Ramos (cell line): ENCODE measurements around the gene CENPM.

Experiments used
- in situ Hi-C: fragments of 300-500 bp; cut with MboI; formaldehyde crosslinking; loops from one replicate; pipeline ENCODE4 v1.14.3; 2022; ENCODE audit warnings: low sequenced_read_pairs; ENCODE audit not compliant: unreplicated experiment

CENPM gene

DNA sequence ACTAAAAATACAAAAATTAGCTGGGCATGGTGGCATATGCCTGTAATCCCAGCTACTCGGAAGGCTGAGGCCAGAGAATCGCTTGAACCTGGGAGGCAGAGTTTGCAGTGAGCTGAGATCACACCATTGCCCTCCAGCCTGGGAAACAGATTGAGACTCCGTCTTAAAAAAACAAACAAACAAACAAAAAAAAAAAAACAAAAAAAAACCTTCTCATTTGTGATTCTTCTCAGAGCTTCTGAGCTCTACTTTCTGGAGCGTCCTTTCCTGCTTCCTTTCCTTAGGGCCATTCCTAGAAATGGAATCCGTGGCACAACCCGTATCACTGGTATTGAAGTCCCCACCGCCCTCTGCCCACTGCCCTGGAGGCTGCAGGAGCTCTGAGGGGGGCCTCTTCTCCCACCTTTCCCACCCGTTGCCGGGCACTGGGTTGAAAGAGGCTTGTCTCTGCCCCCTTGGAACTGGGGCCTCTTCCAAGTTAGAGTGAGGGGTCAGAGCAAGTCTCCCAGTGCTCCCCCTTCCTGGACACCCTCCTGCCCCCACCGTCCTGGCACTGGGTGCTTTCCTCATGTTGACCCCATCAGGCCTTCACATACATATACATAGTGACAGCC lies 30.1 kb downstream of the CENPM start:
- in situ Hi-C loops: no loop called here

DNA sequence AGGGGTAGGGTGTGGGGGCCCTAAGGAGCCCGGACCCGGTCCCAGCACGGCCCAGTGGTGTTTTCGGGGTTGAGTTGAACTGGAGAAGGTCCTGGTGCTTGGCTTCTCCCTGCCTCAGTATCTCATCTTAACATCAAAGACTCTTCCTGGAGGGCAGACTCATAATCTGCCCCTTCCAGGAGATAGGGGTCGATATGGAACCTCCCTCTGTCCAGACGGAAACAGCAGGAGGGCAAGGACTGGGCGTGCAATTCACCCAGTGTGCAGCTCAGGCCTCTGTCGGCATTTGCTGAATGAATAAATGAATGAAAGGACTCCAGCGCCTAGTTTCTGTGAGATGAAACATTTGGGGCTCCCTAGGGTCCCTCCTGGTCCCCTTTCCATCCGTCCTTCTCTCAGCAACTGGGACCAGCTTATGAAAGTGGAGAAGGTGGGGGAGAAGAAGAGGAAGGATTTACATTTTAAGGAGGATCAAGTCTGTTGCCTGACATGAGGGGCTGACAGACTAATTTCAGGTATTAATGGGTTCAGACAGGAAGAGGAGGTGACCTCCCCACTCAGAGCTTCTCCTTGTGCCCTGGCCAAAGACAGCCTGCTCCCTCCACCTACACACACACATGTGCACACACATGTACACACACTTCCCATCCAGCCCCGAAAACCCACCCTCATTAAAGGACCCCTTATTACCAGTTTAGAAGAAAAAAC lies 31.0 kb downstream of the CENPM start:
- in situ Hi-C loops: no loop called here

- in situ Hi-C loops: no loop called here
Measured at GRCh38 chr22:41915035-41915785, 31.7 kb downstream of the CENPM start, which contains the start of gene SHISA8. SHISA8 (minus strand) TSS chr22:41915074; CDS start chr22:41914667, 407 bp downstream.

- in situ Hi-C loops: no loop called here
Measured at GRCh38 chr22:41914611-41915034, 32.3 kb downstream of the CENPM start.

DNA sequence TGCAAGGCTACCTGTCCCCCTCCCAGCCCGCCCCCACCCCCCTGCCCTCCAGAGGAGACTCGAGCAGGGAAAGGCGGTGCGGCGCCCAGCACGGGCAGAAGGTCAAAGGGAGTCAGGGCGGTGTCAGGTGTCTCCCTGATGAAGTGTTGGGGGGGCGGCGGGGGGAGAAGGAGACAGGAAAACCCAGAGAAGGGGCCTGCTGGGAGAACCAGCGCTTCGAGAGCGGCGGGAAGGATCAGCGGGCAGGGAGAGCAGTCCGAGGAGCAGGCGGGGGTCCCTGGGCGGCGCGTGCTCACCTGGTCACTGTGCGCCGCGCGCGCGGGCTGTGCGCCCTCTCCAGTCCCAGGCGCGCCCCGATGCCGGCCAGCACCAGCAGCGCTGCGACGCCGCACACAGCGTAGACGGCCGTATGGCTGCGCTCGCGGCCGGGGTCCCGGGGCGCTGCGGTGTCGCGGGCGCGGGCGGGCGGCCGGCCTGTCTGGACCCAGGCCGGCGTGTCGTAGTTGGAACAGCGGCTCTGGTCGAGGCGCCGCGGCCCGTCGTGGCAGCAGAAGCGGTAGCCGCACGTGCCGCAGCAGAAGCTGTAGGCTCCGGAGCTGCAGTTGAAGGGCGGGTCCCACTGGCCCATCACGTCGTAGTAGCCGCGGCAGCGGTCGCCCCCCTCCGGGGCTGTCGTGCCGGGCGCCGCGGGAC lies 33.0 kb downstream of the CENPM start:
- in situ Hi-C loops: no loop called here

DNA sequence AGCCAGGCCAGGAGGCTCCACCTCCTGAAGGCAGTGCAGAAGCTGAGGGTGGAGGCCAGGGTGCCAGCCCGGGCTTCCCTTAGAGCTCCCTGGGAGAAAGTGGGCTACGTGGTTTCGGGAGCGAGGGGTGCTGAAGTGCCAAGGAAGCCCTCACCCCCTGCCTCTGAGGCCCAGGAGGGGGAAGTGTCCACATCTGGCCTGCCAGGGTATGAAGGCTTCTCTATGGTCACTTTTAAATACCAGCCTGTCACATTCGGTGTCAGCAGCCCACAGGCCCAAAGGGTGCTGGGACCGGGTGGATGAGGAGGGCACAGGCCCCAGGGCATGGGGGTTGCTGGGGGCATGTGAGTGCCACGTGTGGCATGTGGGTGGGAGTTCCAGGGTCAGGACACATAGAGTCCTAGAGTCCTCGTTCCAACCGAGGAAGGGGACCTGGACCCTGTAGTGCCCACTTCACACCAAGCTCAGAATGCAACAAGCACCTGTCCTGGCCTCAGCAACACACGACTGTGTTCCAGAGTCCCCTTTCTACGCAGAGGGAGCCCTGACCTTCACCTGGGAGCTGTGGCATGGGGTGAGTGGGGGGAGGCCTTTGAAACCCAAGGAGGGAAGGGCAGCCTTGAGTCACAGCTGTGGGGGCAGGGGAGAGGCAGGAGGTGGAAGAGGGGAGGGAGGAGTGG lies 33.8 kb downstream of the CENPM start:
- in situ Hi-C loops: no loop called here

GRCh38 chr22:41912338-41913039 lies 34.5 kb downstream of the CENPM start:
- in situ Hi-C loops: no loop called here

GRCh38 chr22:41911001-41911611 lies 35.8 kb downstream of the CENPM start:
- in situ Hi-C loops: no loop called here

DNA sequence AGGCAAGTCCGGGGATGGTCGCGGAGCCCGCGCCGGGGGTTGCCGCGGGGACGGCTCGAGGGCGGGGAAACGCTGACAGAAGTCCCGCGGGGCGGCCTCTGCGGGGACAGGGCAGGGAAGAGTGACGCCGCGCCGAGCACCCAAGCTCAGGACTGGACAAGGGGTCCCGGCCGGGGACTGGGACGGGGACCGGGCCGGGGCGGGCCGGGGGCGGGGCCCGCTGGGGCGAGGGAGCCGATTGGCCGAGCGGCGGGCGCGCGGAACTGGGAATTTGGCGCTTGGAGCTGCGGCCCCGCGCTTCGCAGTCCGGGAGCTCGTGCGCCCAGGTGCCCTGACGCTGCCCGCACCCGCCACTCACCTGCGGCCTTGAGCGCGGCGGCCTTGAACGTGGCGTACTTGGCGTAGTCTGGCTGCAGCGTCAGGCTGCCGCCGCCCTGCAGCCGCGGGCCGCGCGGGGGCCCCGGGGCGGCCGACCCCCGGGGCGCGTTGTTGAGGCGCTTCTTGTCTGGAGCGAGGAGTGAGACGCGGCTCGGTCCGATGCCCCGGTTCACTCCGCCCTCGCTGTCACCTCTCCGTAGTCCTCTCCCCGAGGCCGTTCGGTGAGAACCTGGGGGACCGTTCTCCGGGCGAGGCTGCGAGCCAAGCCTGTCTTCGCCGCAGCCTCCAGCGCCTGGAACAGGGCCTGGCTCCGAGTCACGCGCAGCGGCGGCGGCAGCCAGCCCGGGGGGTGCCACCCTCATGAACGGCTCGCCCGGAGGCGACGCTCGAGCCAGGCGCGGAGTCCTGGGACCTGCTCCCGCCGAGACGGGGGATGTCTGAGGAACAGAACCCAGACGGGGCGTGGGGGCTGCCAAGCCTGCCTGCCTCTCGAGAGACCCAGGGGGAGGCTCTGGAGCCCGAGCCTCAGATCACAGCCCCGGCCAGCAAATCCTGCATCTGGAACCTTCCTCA lies 36.6 kb downstream of the CENPM start:
- in situ Hi-C loops: no loop called here

- in situ Hi-C loops: no loop called here
Measured at GRCh38 chr22:41909310-41910049, 37.5 kb downstream of the CENPM start.

DNA sequence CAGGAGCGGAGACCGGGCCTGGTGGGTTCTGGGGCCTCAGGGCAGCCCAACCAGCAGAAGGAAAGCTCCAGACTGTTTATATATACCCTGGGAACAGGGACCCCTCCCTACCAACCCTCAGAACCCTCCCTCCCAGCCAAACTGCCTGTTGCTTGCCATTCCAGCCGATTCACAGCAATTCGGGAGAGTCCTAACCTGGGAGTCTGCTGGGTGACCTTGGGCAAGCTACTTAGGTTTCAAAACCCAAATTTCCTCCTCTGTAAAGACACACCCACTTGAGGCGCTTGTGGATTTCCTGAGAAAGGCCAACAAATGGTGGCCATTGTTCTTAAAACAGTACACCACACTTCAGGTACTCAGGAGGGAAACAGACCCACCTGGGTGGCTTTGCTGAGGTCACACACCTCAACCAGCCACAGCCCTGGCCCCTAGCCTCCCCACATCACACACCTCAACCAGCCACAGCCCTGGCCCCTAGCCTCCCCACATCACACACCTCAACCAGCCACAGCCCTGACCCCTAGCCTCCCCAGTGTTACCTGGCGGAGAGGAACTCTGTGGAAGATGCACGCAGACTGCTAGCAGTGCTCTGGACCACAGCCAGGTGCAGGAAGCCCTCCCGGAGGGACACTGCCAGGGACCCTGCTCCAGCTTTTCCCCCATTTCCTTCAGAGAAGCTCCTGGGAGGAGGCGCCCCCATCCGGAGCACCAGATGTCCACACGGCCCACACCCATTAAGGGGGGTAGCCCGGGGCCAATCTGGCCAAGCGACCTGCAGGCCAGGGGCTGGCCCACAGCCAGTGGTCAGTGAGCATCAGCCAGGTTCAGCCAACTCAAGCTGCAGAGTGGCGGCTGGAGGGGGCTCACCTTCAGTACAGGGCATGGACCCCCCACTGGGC lies 38.3 kb downstream of the CENPM start:
- in situ Hi-C loops: no loop called here

- in situ Hi-C loops: no loop called here
Measured at GRCh38 chr22:41907436-41908401, 39.2 kb downstream of the CENPM start.

DNA sequence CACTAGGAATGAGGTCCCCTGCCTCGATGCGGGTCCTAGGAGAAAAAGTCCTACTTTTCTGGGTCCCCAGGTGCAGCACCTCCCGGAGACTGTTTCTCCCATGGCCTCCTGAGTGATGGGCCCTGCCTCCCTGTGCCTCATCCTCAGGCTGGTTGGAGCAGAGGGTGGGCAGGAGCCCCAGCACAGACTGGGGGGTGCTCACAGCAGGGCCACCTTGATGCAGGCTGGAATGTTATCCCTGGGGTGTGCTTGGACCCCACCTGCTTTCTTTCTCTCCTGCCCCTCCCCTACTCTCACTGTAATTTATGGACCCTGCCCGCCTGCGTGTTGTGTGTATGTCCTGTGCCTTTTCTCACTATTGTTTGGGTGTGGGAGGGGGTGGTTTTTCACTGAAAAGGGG lies 40.1 kb downstream of the CENPM start:
- in situ Hi-C loops: no loop called here

DNA sequence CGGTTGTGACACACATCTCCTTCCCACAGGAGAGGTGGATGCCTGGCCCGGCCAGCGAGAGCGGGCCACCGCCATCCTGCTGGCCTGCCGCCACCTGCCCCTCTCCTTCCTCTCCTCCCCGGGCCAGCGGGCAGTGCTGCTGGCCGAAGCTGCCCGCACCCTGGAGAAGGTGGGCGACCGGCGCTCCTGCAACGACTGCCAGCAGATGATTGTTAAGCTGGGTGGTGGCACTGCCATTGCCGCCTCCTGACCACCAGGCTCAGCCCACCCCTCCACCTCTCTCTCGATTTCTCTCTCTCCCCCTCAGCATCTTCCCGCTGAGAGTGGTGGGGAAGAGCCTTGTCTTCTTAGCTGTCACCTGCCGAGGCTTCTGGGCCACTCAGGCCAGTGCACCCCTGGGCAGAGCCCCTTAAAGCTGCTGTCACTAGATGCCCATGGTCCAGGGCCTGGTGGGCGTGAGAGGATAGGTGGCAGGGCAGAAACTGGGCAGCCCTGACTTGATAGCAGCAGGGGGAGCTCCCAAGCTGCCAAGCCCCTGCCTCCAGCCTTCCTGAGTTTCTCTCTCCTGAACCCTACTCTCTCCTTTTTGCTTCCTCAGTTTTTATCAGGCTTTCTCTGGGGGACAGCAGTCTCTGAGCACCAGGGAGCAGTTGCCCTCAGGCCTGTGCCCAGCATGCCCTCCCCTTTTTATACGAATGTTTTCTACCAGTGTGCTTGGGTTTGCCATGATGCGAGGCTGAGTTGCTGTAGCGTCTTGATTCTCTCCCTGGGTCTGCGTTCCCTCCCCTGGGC lies 41.3 kb downstream of the CENPM start:
- in situ Hi-C loops: no loop called here
